Measurements from ENCODE around the gene LBX2.

The LBX2 gene

GRCh38 chr2:74537140-74537539 lies 37.7 kb upstream of the LBX2 start:
- Histone ChIP-seq H3K4me1 (ENCODE audit: insufficient read depth, insufficient read length) (no peaks in the 10 kb centered on the region), H3K4me3 (ENCODE audit: insufficient read length, low read depth) (no peak overlapping the region), H3K27me3 (ENCODE audit: insufficient read depth, insufficient read length) (no peaks in the 10 kb centered on the region), H3K9ac (ENCODE audit: insufficient read length, low read depth) (no peak overlapping the region), H3K36me3 (ENCODE audit: insufficient read depth, insufficient read length, low read length) (peaks cover 23% of the 10 kb centered on the region), H3K9me3 (ENCODE audit: insufficient read depth, low read length) (no peaks in the 10 kb centered on the region)
- DNase-seq (ENCODE audit: low read depth, low spot score): no peak
- no peak for TF ChIP-seq YY1 (IDR thresholded peaks at IDR 0.05; ENCODE audit: insufficient read depth, insufficient read length)
- TF ChIP-seq SUZ12 (IDR thresholded peaks at IDR 0.05; ENCODE audit: extremely low read depth, insufficient read depth, insufficient read length): no peak
- no peak for TF ChIP-seq ZNF274 (IDR thresholded peaks at IDR 0.05; ENCODE audit: low read depth, low read length)

DNA sequence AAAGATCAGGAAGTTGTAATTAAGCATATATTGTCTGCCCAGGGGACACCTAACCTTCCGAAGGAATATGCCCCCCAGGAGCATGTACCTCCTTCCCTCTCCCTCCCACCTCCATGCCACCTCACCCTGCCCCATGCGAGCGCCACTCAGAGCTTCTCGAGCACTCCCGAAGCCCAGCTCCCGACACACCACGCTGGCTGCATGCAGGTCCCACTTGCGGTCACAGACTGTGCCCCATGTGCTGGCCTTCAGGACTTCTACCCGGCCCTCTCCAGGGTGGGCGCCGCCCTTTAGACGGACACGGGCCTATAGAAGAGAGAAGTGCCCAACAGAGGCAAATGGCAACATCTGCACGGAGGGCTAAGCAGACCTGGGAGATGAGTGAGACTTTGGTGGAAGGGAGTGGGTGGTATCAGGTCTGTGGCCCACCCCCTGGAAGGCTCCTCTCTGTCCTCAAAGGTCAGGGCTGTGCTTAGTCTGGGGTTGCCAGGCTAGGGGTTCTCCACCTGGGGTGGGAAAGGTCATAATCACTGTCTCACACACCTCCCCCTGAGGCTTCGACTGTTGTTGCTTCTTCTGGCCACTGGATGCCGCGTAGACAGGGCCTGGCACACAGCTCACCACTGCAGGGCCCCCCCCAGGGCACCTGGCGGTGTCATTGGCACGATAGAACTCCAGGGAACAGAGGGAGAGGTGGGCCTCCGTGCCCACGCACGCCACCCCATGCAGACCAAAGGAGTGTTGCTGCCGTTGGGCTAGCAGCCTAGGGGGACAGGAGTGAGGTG lies 37.0 kb upstream of the LBX2 start:
- Histone ChIP-seq H3K9me3 (ENCODE audit: insufficient read depth, low read length) (no peaks in the 10 kb centered on the region), H3K4me3 (ENCODE audit: insufficient read length, low read depth) (no peak overlapping the region), H3K9ac (ENCODE audit: insufficient read length, low read depth) (no peak overlapping the region), H3K27me3 (ENCODE audit: insufficient read depth, insufficient read length) (no peaks in the 10 kb centered on the region), H3K4me1 (ENCODE audit: insufficient read depth, insufficient read length) (no peaks in the 10 kb centered on the region), H3K36me3 (ENCODE audit: insufficient read depth, insufficient read length, low read length) (peaks cover 28% of the 10 kb centered on the region)
- no peak for TF ChIP-seq SUZ12 (IDR thresholded peaks at IDR 0.05; ENCODE audit: extremely low read depth, insufficient read depth, insufficient read length)
- TF ChIP-seq YY1 (IDR thresholded peaks at IDR 0.05; ENCODE audit: insufficient read depth, insufficient read length): no peak
- TF ChIP-seq ZNF274 (IDR thresholded peaks at IDR 0.05; ENCODE audit: low read depth, low read length): no peak
- no peak for DNase-seq (ENCODE audit: low read depth, low spot score)

- TF ChIP-seq YY1 (IDR thresholded peaks at IDR 0.05; ENCODE audit: insufficient read depth, insufficient read length) (no peak), ZNF274 (IDR thresholded peaks at IDR 0.05; ENCODE audit: low read depth, low read length) (no peak), SUZ12 (IDR thresholded peaks at IDR 0.05; ENCODE audit: extremely low read depth, insufficient read depth, insufficient read length) (no peak)
- Histone ChIP-seq H3K4me3 (ENCODE audit: insufficient read length, low read depth) (no peak overlapping the region), H3K27me3 (ENCODE audit: insufficient read depth, insufficient read length) (no peaks in the 10 kb centered on the region), H3K9ac (ENCODE audit: insufficient read length, low read depth) (no peak overlapping the region), H3K36me3 (ENCODE audit: insufficient read depth, insufficient read length, low read length) (peaks cover 34% of the 10 kb centered on the region), H3K9me3 (ENCODE audit: insufficient read depth, low read length) (no peaks in the 10 kb centered on the region), H3K4me1 (ENCODE audit: insufficient read depth, insufficient read length) (no peaks in the 10 kb centered on the region)
- no peak for DNase-seq (ENCODE audit: low read depth, low spot score)
Observed at GRCh38 chr2:74535440-74535965, 36.1 kb upstream of the LBX2 start.

GRCh38 chr2:74534411-74534810 lies 35.0 kb upstream of the LBX2 start:
- Histone ChIP-seq H3K9me3 (ENCODE audit: insufficient read depth, low read length) (no peaks in the 10 kb centered on the region), H3K9ac (ENCODE audit: insufficient read length, low read depth) (no peak overlapping the region), H3K4me3 (ENCODE audit: insufficient read length, low read depth) (no peak overlapping the region), H3K27me3 (ENCODE audit: insufficient read depth, insufficient read length) (no peaks in the 10 kb centered on the region), H3K4me1 (ENCODE audit: insufficient read depth, insufficient read length) (no peaks in the 10 kb centered on the region), H3K36me3 (ENCODE audit: insufficient read depth, insufficient read length, low read length) (peaks cover 34% of the 10 kb centered on the region)
- DNase-seq (ENCODE audit: low read depth, low spot score): no peak
- TF ChIP-seq YY1 (IDR thresholded peaks at IDR 0.05; ENCODE audit: insufficient read depth, insufficient read length) (no peak), ZNF274 (IDR thresholded peaks at IDR 0.05; ENCODE audit: low read depth, low read length) (no peak), SUZ12 (IDR thresholded peaks at IDR 0.05; ENCODE audit: extremely low read depth, insufficient read depth, insufficient read length) (no peak)

GRCh38 chr2:74533464-74533863 lies 34.1 kb upstream of the LBX2 start:
- DNase-seq (ENCODE audit: low read depth, low spot score): no peak
- no peak overlapping the region for H3K4me3 ChIP-seq (ENCODE audit: insufficient read length, low read depth)
- H3K9me3 ChIP-seq (ENCODE audit: insufficient read depth, low read length): no peaks in the 10 kb centered on the region
- H3K4me1 ChIP-seq (ENCODE audit: insufficient read depth, insufficient read length): no peaks in the 10 kb centered on the region
- no peaks in the 10 kb centered on the region for H3K27me3 ChIP-seq (ENCODE audit: insufficient read depth, insufficient read length)
- H3K9ac ChIP-seq (ENCODE audit: insufficient read length, low read depth): no peak overlapping the region
- peaks cover 39% of the 10 kb centered on the region for H3K36me3 ChIP-seq (ENCODE audit: insufficient read depth, insufficient read length, low read length)
- TF ChIP-seq YY1 (IDR thresholded peaks at IDR 0.05; ENCODE audit: insufficient read depth, insufficient read length) (no peak), SUZ12 (IDR thresholded peaks at IDR 0.05; ENCODE audit: extremely low read depth, insufficient read depth, insufficient read length) (no peak), ZNF274 (IDR thresholded peaks at IDR 0.05; ENCODE audit: low read depth, low read length) (no peak)

GRCh38 chr2:74532222-74532621 lies 32.8 kb upstream of the LBX2 start:
- Histone ChIP-seq H3K4me3 (ENCODE audit: insufficient read length, low read depth) (no peak overlapping the region), H3K9ac (ENCODE audit: insufficient read length, low read depth) (no peak overlapping the region), H3K4me1 (ENCODE audit: insufficient read depth, insufficient read length) (no peaks in the 10 kb centered on the region), H3K9me3 (ENCODE audit: insufficient read depth, low read length) (no peaks in the 10 kb centered on the region), H3K36me3 (ENCODE audit: insufficient read depth, insufficient read length, low read length) (peaks cover 52% of the 10 kb centered on the region), H3K27me3 (ENCODE audit: insufficient read depth, insufficient read length) (no peaks in the 10 kb centered on the region)
- DNase-seq (ENCODE audit: low read depth, low spot score): no peak
- TF ChIP-seq YY1 (IDR thresholded peaks at IDR 0.05; ENCODE audit: insufficient read depth, insufficient read length): no peak
- no peak for TF ChIP-seq SUZ12 (IDR thresholded peaks at IDR 0.05; ENCODE audit: extremely low read depth, insufficient read depth, insufficient read length)
- TF ChIP-seq ZNF274 (IDR thresholded peaks at IDR 0.05; ENCODE audit: low read depth, low read length): no peak

DNA sequence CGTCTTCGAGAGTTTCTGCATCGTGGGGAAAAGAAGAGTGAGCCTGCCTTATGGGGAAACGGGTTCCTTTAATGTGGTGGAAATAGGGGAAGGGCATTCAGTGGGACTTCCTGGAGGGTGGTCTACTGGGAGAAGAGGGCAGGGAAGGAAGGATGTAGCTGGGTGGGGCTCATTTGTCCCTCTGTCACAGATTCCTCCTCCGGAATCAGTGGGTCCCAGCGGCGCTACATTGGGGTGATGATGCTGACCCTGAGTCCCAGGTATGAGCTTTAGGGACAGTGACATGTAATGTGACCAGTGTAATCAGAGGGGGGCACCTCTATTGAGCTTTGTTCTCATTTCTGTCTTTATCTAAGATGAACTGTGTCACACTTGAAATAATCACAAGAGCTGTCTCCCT lies 32.3 kb upstream of the LBX2 start:
- no peak overlapping the region for H3K9ac ChIP-seq (ENCODE audit: insufficient read length, low read depth)

More for the DNA sequence above, 32.3 kb upstream of the LBX2 start:
- no peak for TF ChIP-seq SUZ12 (IDR thresholded peaks at IDR 0.05; ENCODE audit: extremely low read depth, insufficient read depth, insufficient read length)
- TF ChIP-seq YY1 (IDR thresholded peaks at IDR 0.05; ENCODE audit: insufficient read depth, insufficient read length): no peak
- TF ChIP-seq ZNF274 (IDR thresholded peaks at IDR 0.05; ENCODE audit: low read depth, low read length): no peak
- no peaks in the 10 kb centered on the region for H3K27me3 ChIP-seq (ENCODE audit: insufficient read depth, insufficient read length)
- H3K4me3 ChIP-seq (ENCODE audit: insufficient read length, low read depth): no peak overlapping the region
- no peaks in the 10 kb centered on the region for H3K9me3 ChIP-seq (ENCODE audit: insufficient read depth, low read length)
- no peaks in the 10 kb centered on the region for H3K4me1 ChIP-seq (ENCODE audit: insufficient read depth, insufficient read length)
- no peak for DNase-seq (ENCODE audit: low read depth, low spot score)
- H3K36me3 ChIP-seq (ENCODE audit: insufficient read depth, insufficient read length, low read length): peaks cover 57% of the 10 kb centered on the region
